Measurements from ENCODE around the gene MAD1L1. TPM values are rescaled to one million over a fixed set of nuclear protein-coding genes. Genes with fewer than 3 reads are reported as not detected.

The MAD1L1 gene
- total RNA-seq, 2 donors from 2014 or later: 59.1 to 61.4 TPM

GRCh38 chr7:1849351-1850041, 383.2 kb downstream of the MAD1L1 start:
- TF ChIP-seq CTCF (conservative IDR thresholded peaks at IDR 0.05): no peak
- H3K27ac Mint-ChIP-seq: no peak overlapping the region
- H3K4me3 ChIP-seq (ENCODE audit: low read length): no peak overlapping the region
- H3K4me1 ChIP-seq (ENCODE audit: control insufficient read depth, insufficient read depth, low read length): peaks cover 4% of the 10 kb centered on the region
- no peak for DNase-seq
- H3K4me3 Mint-ChIP-seq: no peak overlapping the region
- no peak overlapping the region for H3K9ac ChIP-seq (ENCODE audit: extremely low read depth, low read length, poor library complexity, severe bottlenecking)
- WGBS, 2 experiments (ENCODE audit: insufficient coverage in 1 of 2, insufficient read length in 1 of 2): 91 to 95% methylated on average over 28 to 35 of the region's 35 CpGs
- no peaks in the 10 kb centered on the region for H3K27me3 ChIP-seq (ENCODE audit: control insufficient read depth, insufficient read depth, low read length, poor library complexity, severe bottlenecking)
- H3K36me3 ChIP-seq (ENCODE audit: control insufficient read depth, insufficient read depth, low read length): no peaks in the 10 kb centered on the region
- peaks cover 6% of the 10 kb centered on the region for H3K4me1 Mint-ChIP-seq
- no peaks in the 10 kb centered on the region for H3K27me3 Mint-ChIP-seq (ENCODE audit: insufficient read depth)
- no peaks in the 10 kb centered on the region for H3K36me3 Mint-ChIP-seq (ENCODE audit: low read depth)
- H3K9me3 ChIP-seq (ENCODE audit: control insufficient read depth, low read length): no peaks in the 10 kb centered on the region
- H3K9me3 Mint-ChIP-seq: no peaks in the 10 kb centered on the region
- no peak overlapping the region for H3K27ac ChIP-seq (ENCODE audit: low read depth, low read length)

GRCh38 chr7:1848911-1849311, 383.8 kb downstream of the MAD1L1 start:
- 91 to 94% methylated on average over 12 to 15 of the region's 15 CpGs for WGBS, 2 experiments (ENCODE audit: insufficient coverage in 1 of 2, insufficient read length in 1 of 2)

GRCh38 chr7:1848013-1848640, 384.6 kb downstream of the MAD1L1 start:
- WGBS, 2 experiments (ENCODE audit: insufficient coverage in 1 of 2, insufficient read length in 1 of 2): 90 to 93% methylated on average over 13 to 22 of the region's 23 CpGs
- Histone ChIP-seq H3K27me3 (ENCODE audit: control insufficient read depth, insufficient read depth, low read length, poor library complexity, severe bottlenecking) (no peaks in the 10 kb centered on the region), H3K36me3 (ENCODE audit: control insufficient read depth, insufficient read depth, low read length) (no peaks in the 10 kb centered on the region), H3K4me3 (ENCODE audit: low read length) (no peak overlapping the region), H3K9ac (ENCODE audit: extremely low read depth, low read length, poor library complexity, severe bottlenecking) (no peak overlapping the region), H3K4me1 (ENCODE audit: control insufficient read depth, insufficient read depth, low read length) (peaks cover 4% of the 10 kb centered on the region), H3K9me3 (ENCODE audit: control insufficient read depth, low read length) (no peaks in the 10 kb centered on the region), H3K27ac (ENCODE audit: low read depth, low read length) (no peak overlapping the region)
- H3K27ac Mint-ChIP-seq: no peak overlapping the region
- H3K36me3 Mint-ChIP-seq (ENCODE audit: low read depth): no peaks in the 10 kb centered on the region
- H3K27me3 Mint-ChIP-seq (ENCODE audit: insufficient read depth): no peaks in the 10 kb centered on the region
- peak; percentile 32 for DNase-seq
- H3K4me1 Mint-ChIP-seq: peaks cover 6% of the 10 kb centered on the region
- no peak for TF ChIP-seq CTCF (conservative IDR thresholded peaks at IDR 0.05)
- no peaks in the 10 kb centered on the region for H3K9me3 Mint-ChIP-seq
- H3K4me3 Mint-ChIP-seq: no peak overlapping the region

More at GRCh38 chr7:1848911-1849311, 383.8 kb downstream of the MAD1L1 start:
- H3K4me3 ChIP-seq (ENCODE audit: low read length): no peak overlapping the region
- no peaks in the 10 kb centered on the region for H3K9me3 ChIP-seq (ENCODE audit: control insufficient read depth, low read length)
- peak; percentile 48 for DNase-seq
- no peak overlapping the region for H3K9ac ChIP-seq (ENCODE audit: extremely low read depth, low read length, poor library complexity, severe bottlenecking)
- H3K27ac ChIP-seq (ENCODE audit: low read depth, low read length): no peak overlapping the region
- Mint-ChIP-seq H3K4me1 (peaks cover 6% of the 10 kb centered on the region), H3K36me3 (ENCODE audit: low read depth) (no peaks in the 10 kb centered on the region), H3K9me3 (no peaks in the 10 kb centered on the region), H3K4me3 (no peak overlapping the region), H3K27ac (no peak overlapping the region), H3K27me3 (ENCODE audit: insufficient read depth) (no peaks in the 10 kb centered on the region)
- no peak for TF ChIP-seq CTCF (conservative IDR thresholded peaks at IDR 0.05)
- no peaks in the 10 kb centered on the region for H3K27me3 ChIP-seq (ENCODE audit: control insufficient read depth, insufficient read depth, low read length, poor library complexity, severe bottlenecking)
- H3K36me3 ChIP-seq (ENCODE audit: control insufficient read depth, insufficient read depth, low read length): no peaks in the 10 kb centered on the region
- H3K4me1 ChIP-seq (ENCODE audit: control insufficient read depth, insufficient read depth, low read length): peaks cover 4% of the 10 kb centered on the region

Measured in endodermal cell (in vitro differentiated cells).